ENCODE measurements around the gene ZNF592. TPM values are rescaled to one million over a fixed set of nuclear protein-coding genes. Genes with fewer than 3 reads are reported as not detected.

ZNF592 gene
- total and polyA plus RNA-seq, 9 of the 15 experiments (the other 6 are each of a cell fraction or from before 2014, with no cell fraction given) = 0.88 to 23.8 (median 7.4) TPM

- TF ChIP-seq ZBTB40 (IDR thresholded peaks at IDR 0.05) (no peak), ZBTB40 (CRISPR knock-in tag; IDR thresholded peaks at IDR 0.05) (no peak), HNRNPUL1 (IDR thresholded peaks at IDR 0.05; ENCODE audit: low read length) (no peak), ZNF146 (CRISPR knock-in tag; IDR thresholded peaks at IDR 0.05; ENCODE audit: unreplicated experiment) (no peak), BCL6 (CRISPR knock-in tag; IDR thresholded peaks at IDR 0.05) (no peak), BMI1 (IDR thresholded peaks at IDR 0.05; ENCODE audit: low read length) (no peak), PRDM10 (IDR thresholded peaks at IDR 0.05; ENCODE audit: partially characterized antibody) (no peak), POLR3G (IDR thresholded peaks at IDR 0.05; ENCODE audit: extremely low read depth, insufficient read length, insufficient replicate concordance) (no peak), E2F1 (CRISPR knock-in tag; IDR thresholded peaks at IDR 0.05) (no peak), CBFB (CRISPR knock-in tag; IDR thresholded peaks at IDR 0.05) (no peak), SLC30A9 (CRISPR knock-in tag; IDR thresholded peaks at IDR 0.05) (no peak), GTF3C2 (IDR thresholded peaks at IDR 0.05; ENCODE audit: borderline replicate concordance, extremely low read depth, insufficient read length) (no peak)
These were observed 41.4 kb downstream of the ZNF592 start (continued) for GRCh38 chr15:84789762-84790161.

All from K562 (cell line).